ENCODE data around the gene ALKBH6.
A peak's percentile ranks its signal among the peaks of the same experiment; 100 is the strongest.

Gene ALKBH6

GRCh38 chr19:36003284-36003683 lies 10.7 kb downstream of the ALKBH6 start:
- Histone ChIP-seq H3K27me3 (ENCODE audit: control insufficient read depth, insufficient read depth, low read length) (no peaks in the 10 kb centered on the region), H3K36me3 (ENCODE audit: insufficient read depth, low read length) (peaks cover 4% of the 10 kb centered on the region), H3K4me1 (ENCODE audit: control insufficient read depth, insufficient read depth, low read length) (peaks cover 4% of the 10 kb centered on the region), H3K4me3 (ENCODE audit: low read length) (no peak overlapping the region), H3K9ac (ENCODE audit: low read depth, low read length) (no peak overlapping the region), H3K9me3 (replicated peaks; ENCODE audit: low read length) (no peaks in the 10 kb centered on the region), H3K4me2 (ENCODE audit: low read length) (no peak overlapping the region)

GRCh38 chr19:36001605-36002004 lies 12.4 kb downstream of the ALKBH6 start:
- Histone ChIP-seq H3K36me3 (ENCODE audit: insufficient read depth, low read length) (peaks cover 4% of the 10 kb centered on the region), H3K4me3 (ENCODE audit: low read length) (no peak overlapping the region), H3K4me2 (ENCODE audit: low read length) (no peak overlapping the region), H3K9me3 (replicated peaks; ENCODE audit: low read length) (no peaks in the 10 kb centered on the region), H3K27me3 (ENCODE audit: control insufficient read depth, insufficient read depth, low read length) (no peaks in the 10 kb centered on the region), H3K4me1 (ENCODE audit: control insufficient read depth, insufficient read depth, low read length) (peaks cover 7% of the 10 kb centered on the region), H3K9ac (ENCODE audit: low read depth, low read length) (no peak overlapping the region)

GRCh38 chr19:35996777-35997176 lies 17.2 kb downstream of the ALKBH6 start:
- H3K9ac ChIP-seq (ENCODE audit: low read depth, low read length) = no peak overlapping the region
- peaks cover 23% of the 10 kb centered on the region for H3K4me1 ChIP-seq (ENCODE audit: control insufficient read depth, insufficient read depth, low read length)
- no peaks in the 10 kb centered on the region for H3K27me3 ChIP-seq (ENCODE audit: control insufficient read depth, insufficient read depth, low read length)
- H3K36me3 ChIP-seq (ENCODE audit: insufficient read depth, low read length) = peaks cover 4% of the 10 kb centered on the region
- no peaks in the 10 kb centered on the region for H3K9me3 ChIP-seq (replicated peaks; ENCODE audit: low read length)
- H3K4me3 ChIP-seq (ENCODE audit: low read length) = no peak overlapping the region
- H3K4me2 ChIP-seq (ENCODE audit: low read length) = peak overlapping the region; percentile 97

- Histone ChIP-seq H3K9me3 (replicated peaks; ENCODE audit: low read length) (no peaks in the 10 kb centered on the region), H3K4me1 (ENCODE audit: control insufficient read depth, insufficient read depth, low read length) (peaks cover 23% of the 10 kb centered on the region), H3K9ac (ENCODE audit: low read depth, low read length) (peak within 1 kb of the TSS; percentile 79), H3K36me3 (ENCODE audit: insufficient read depth, low read length) (no peaks in the 10 kb centered on the region), H3K27me3 (ENCODE audit: control insufficient read depth, insufficient read depth, low read length) (no peaks in the 10 kb centered on the region), H3K4me2 (ENCODE audit: low read length) (peak within 1 kb of the TSS; percentile 97), H3K4me3 (ENCODE audit: low read length) (peak within 1 kb of the TSS; percentile 89)
These were observed 18.7 kb downstream of the ALKBH6 start, which contains the start of gene SDHAF1 for GRCh38 chr19:35995048-35995993. TSS of gene SDHAF1 (plus strand) at chr19:35995188. CDS start at chr19:35995275, 87 bp downstream.

GRCh38 chr19:35993923-35994598 lies 20.0 kb downstream of the ALKBH6 start:
- no peaks in the 10 kb centered on the region for H3K36me3 ChIP-seq (ENCODE audit: insufficient read depth, low read length)
- peak overlapping the region; percentile 89 for H3K4me3 ChIP-seq (ENCODE audit: low read length)
- H3K9ac ChIP-seq (ENCODE audit: low read depth, low read length) = peak overlapping the region; percentile 79
- H3K4me1 ChIP-seq (ENCODE audit: control insufficient read depth, insufficient read depth, low read length) = peaks cover 20% of the 10 kb centered on the region
- H3K27me3 ChIP-seq (ENCODE audit: control insufficient read depth, insufficient read depth, low read length) = no peaks in the 10 kb centered on the region
- peak overlapping the region; percentile 97 for H3K4me2 ChIP-seq (ENCODE audit: low read length)
- no peaks in the 10 kb centered on the region for H3K9me3 ChIP-seq (replicated peaks; ENCODE audit: low read length)

GRCh38 chr19:35992907-35993765 lies 20.9 kb downstream of the ALKBH6 start:
- Histone ChIP-seq H3K4me3 (ENCODE audit: low read length) (no peak overlapping the region), H3K36me3 (ENCODE audit: insufficient read depth, low read length) (no peaks in the 10 kb centered on the region), H3K4me1 (ENCODE audit: control insufficient read depth, insufficient read depth, low read length) (peaks cover 19% of the 10 kb centered on the region), H3K27me3 (ENCODE audit: control insufficient read depth, insufficient read depth, low read length) (no peaks in the 10 kb centered on the region), H3K9me3 (replicated peaks; ENCODE audit: low read length) (no peaks in the 10 kb centered on the region), H3K4me2 (ENCODE audit: low read length) (no peak overlapping the region), H3K9ac (ENCODE audit: low read depth, low read length) (no peak overlapping the region)

GRCh38 chr19:35991731-35992450 lies 22.1 kb downstream of the ALKBH6 start:
- Histone ChIP-seq H3K9me3 (replicated peaks; ENCODE audit: low read length) (no peaks in the 10 kb centered on the region), H3K36me3 (ENCODE audit: insufficient read depth, low read length) (no peaks in the 10 kb centered on the region), H3K4me2 (ENCODE audit: low read length) (no peak overlapping the region), H3K4me3 (ENCODE audit: low read length) (no peak overlapping the region), H3K4me1 (ENCODE audit: control insufficient read depth, insufficient read depth, low read length) (peaks cover 19% of the 10 kb centered on the region), H3K9ac (ENCODE audit: low read depth, low read length) (no peak overlapping the region), H3K27me3 (ENCODE audit: control insufficient read depth, insufficient read depth, low read length) (peaks cover 3% of the 10 kb centered on the region)

GRCh38 chr19:35990771-35991730 lies 23.0 kb downstream of the ALKBH6 start:
- H3K4me1 ChIP-seq (ENCODE audit: control insufficient read depth, insufficient read depth, low read length) = peaks cover 11% of the 10 kb centered on the region
- H3K9ac ChIP-seq (ENCODE audit: low read depth, low read length) = no peak overlapping the region
- H3K4me3 ChIP-seq (ENCODE audit: low read length) = no peak overlapping the region
- H3K9me3 ChIP-seq (replicated peaks; ENCODE audit: low read length) = no peaks in the 10 kb centered on the region
- H3K4me2 ChIP-seq (ENCODE audit: low read length) = no peak overlapping the region
- H3K36me3 ChIP-seq (ENCODE audit: insufficient read depth, low read length) = no peaks in the 10 kb centered on the region
- H3K27me3 ChIP-seq (ENCODE audit: control insufficient read depth, insufficient read depth, low read length) = peaks cover 12% of the 10 kb centered on the region

- H3K9ac ChIP-seq (ENCODE audit: low read depth, low read length) = no peak overlapping the region
- no peaks in the 10 kb centered on the region for H3K36me3 ChIP-seq (ENCODE audit: insufficient read depth, low read length)
- H3K27me3 ChIP-seq (ENCODE audit: control insufficient read depth, insufficient read depth, low read length) = peaks cover 20% of the 10 kb centered on the region
- no peaks in the 10 kb centered on the region for H3K9me3 ChIP-seq (replicated peaks; ENCODE audit: low read length)
- peaks cover 5% of the 10 kb centered on the region for H3K4me1 ChIP-seq (ENCODE audit: control insufficient read depth, insufficient read depth, low read length)
- H3K4me3 ChIP-seq (ENCODE audit: low read length) = no peak overlapping the region
- no peak overlapping the region for H3K4me2 ChIP-seq (ENCODE audit: low read length)
These were observed 23.9 kb downstream of the ALKBH6 start for GRCh38 chr19:35990156-35990555.

- no peaks in the 10 kb centered on the region for H3K4me1 ChIP-seq (ENCODE audit: control insufficient read depth, insufficient read depth, low read length)
- peaks cover 25% of the 10 kb centered on the region for H3K27me3 ChIP-seq (ENCODE audit: control insufficient read depth, insufficient read depth, low read length)
- no peaks in the 10 kb centered on the region for H3K36me3 ChIP-seq (ENCODE audit: insufficient read depth, low read length)
- H3K9me3 ChIP-seq (replicated peaks; ENCODE audit: low read length) = no peaks in the 10 kb centered on the region
- no peak overlapping the region for H3K4me3 ChIP-seq (ENCODE audit: low read length)
- no peak overlapping the region for H3K9ac ChIP-seq (ENCODE audit: low read depth, low read length)
- no peak overlapping the region for H3K4me2 ChIP-seq (ENCODE audit: low read length)
These were observed 25.2 kb downstream of the ALKBH6 start for GRCh38 chr19:35988824-35989223.
